Breast epithelium (tissue), 3 donors: ENCODE results near the gene MAST1.

Source experiments
- POLR2A ChIP-seq: fragments of 450-650 bp; IDR thresholded peaks from one replicate; pipeline ENCODE4 v1.6.1; 2016; ENCODE audit warnings: antibody characterized with exemption, mild to moderate bottlenecking, moderate library complexity
- TF ChIP-seq, protein P1 (sequence below), 3 donors: fragments of 450-650 bp; IDR thresholded peaks; one replicate each; pipeline ENCODE4 v1.5.1; 2016 to 2017; ENCODE audit warnings: antibody characterized with exemption in 3 of 3, mild to moderate bottlenecking in 3 of 3, moderate library complexity in 3 of 3

DNA sequence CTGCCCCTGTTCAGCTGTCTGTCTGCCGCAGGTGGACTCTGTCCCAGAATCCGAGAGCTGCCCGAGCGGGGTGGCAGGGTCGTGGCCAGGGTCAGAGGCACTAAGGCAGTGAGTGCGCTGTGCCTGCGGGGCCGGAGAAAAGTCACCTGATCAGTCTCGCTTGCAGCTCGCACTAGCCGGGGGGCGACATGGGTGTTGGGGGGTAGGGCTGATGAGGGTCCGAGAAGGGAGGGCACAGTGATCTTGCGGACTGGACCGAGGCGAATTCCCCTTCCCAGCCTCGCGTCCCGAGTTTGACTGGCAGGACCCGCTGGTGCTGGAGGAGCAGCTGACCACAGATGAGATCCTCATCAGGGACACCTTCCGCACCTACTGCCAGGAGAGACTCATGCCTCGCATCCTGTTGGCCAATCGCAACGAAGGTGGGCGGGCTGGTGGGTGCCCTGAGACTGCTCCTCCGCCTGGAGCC, 53.3 kb downstream of the MAST1 start:
- TF ChIP-seq, protein P1, sequence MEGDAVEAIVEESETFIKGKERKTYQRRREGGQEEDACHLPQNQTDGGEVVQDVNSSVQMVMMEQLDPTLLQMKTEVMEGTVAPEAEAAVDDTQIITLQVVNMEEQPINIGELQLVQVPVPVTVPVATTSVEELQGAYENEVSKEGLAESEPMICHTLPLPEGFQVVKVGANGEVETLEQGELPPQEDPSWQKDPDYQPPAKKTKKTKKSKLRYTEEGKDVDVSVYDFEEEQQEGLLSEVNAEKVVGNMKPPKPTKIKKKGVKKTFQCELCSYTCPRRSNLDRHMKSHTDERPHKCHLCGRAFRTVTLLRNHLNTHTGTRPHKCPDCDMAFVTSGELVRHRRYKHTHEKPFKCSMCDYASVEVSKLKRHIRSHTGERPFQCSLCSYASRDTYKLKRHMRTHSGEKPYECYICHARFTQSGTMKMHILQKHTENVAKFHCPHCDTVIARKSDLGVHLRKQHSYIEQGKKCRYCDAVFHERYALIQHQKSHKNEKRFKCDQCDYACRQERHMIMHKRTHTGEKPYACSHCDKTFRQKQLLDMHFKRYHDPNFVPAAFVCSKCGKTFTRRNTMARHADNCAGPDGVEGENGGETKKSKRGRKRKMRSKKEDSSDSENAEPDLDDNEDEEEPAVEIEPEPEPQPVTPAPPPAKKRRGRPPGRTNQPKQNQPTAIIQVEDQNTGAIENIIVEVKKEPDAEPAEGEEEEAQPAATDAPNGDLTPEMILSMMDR (IDR thresholded peaks at IDR 0.05) = no peak
- TF ChIP-seq POLR2A = no peak
